B cell (primary cell): Measurements from ENCODE around the gene LMO7. TPM values are rescaled to one million over a fixed set of nuclear protein-coding genes. Genes with fewer than 3 reads are reported as not detected.

Experiments used
- ATAC-seq: fragments of 200-7000 bp; cut with Tn5 transposase; one replicate; pipeline ENCODE4 v1.10.0; 2021; ENCODE audit warnings: low read depth, mild to moderate bottlenecking, moderate number of reproducible peaks, moderate library complexity
- CTCF ChIA-PET: fragments of 350-600 bp; sonication (Branson Sonifier 250); formaldehyde crosslinking; loops from one replicate; lab custom pipeline; 2021; ENCODE audit warnings: antibody characterized with exemption, inconsistent platforms; lab: Charles Lee
- POLR2A ChIA-PET: fragments of 350-600 bp; sonication (Branson Sonifier 250); formaldehyde crosslinking; loops from one replicate; lab custom pipeline; 2021; ENCODE audit warnings: antibody characterized with exemption; lab: Charles Lee
- DNase-seq: peaks from one replicate; pipeline ENCODE4 v3.0.0; 2013
- H2AFZ ChIP-seq: 2 replicates; pipeline ENCODE4 v1.6.1; 2012; ENCODE audit warnings: mild to moderate bottlenecking, low read depth, low read length; ENCODE audit not compliant: insufficient read depth, poor library complexity, severe bottlenecking
- H3K27ac ChIP-seq, 2 donors: 1 replicate in 1 of 2; 2 replicates in 1 of 2; pipeline ENCODE4 v1.5.1; 2012 to 2013; ENCODE audit warnings: low read length in 2 of 2, mild to moderate bottlenecking in 2 of 2, moderate library complexity in 1 of 2
- H3K27me3 ChIP-seq, 4 experiments: fragments of 200-600 bp in 1 of 4; sonication (generic) in 1 of 4; replicated peaks in 1 of 4; 1 replicate in 2 of 4; 2 replicates in 2 of 4; pipeline versions ENCODE4 v1.6.1 to v1.7.0; 2013 to 2016; ENCODE audit warnings: low read length in 3 of 4, mild to moderate bottlenecking in 2 of 4, mixed read lengths in 1 of 4, moderate library complexity in 1 of 4; ENCODE audit not compliant: insufficient read depth in 4 of 4, control insufficient read depth in 3 of 4; ENCODE audit errors: control extremely low read depth in 1 of 4
- H3K36me3 ChIP-seq, 2 experiments: replicated peaks in 1 of 2; 1 replicate in 1 of 2; 2 replicates in 1 of 2; pipeline versions ENCODE4 v1.6.1 to v1.7.1; 2013; ENCODE audit warnings: low read length in 1 of 2; ENCODE audit not compliant: insufficient read depth in 2 of 2, control insufficient read depth in 1 of 2; ENCODE audit errors: control extremely low read depth in 1 of 2, extremely low read depth in 1 of 2
- H3K4me1 ChIP-seq, 2 donors: fragments of 200-600 bp in 1 of 2; sonication (generic) in 1 of 2; 1 replicate in 1 of 2; 2 replicates in 1 of 2; pipeline versions ENCODE4 v1.5.1 to v1.6.1; 2013 to 2017; ENCODE audit warnings: low read length in 2 of 2; ENCODE audit not compliant: control insufficient read depth in 2 of 2, insufficient read depth in 2 of 2
- H3K4me2 ChIP-seq: replicated peaks from 2 replicates; pipeline ENCODE3; 2012; ENCODE audit warnings: mild to moderate bottlenecking, low read depth, low read length; ENCODE audit not compliant: poor library complexity, severe bottlenecking
- H3K4me3 ChIP-seq, 5 experiments: fragments of 200-600 bp in 1 of 5; sonication (generic) in 1 of 5; 1 replicate in 3 of 5; 2 replicates in 2 of 5; pipeline versions ENCODE4 v1.5.1 to v1.7.0; 2011 to 2016; ENCODE audit warnings: low read length in 4 of 5, mild to moderate bottlenecking in 4 of 5, low read depth in 2 of 5, control low read depth in 1 of 5, moderate library complexity in 1 of 5; ENCODE audit not compliant: insufficient read depth in 1 of 5; ENCODE audit errors: control extremely low read depth in 1 of 5, extremely low read depth in 1 of 5
- H3K79me2 ChIP-seq: fragments of 200-600 bp; sonication (generic); one replicate; pipeline ENCODE4 v1.6.0; 2016; ENCODE audit warnings: low read length; ENCODE audit not compliant: control insufficient read depth, insufficient read depth
- H3K9ac ChIP-seq: fragments of 200-600 bp; sonication (generic); 2 replicates; pipeline ENCODE4 v1.6.1; 2017; ENCODE audit warnings: mild to moderate bottlenecking, low read length, moderate library complexity
- H3K9me3 ChIP-seq, 3 donors: one replicate each; pipeline versions ENCODE4 v1.6.1 to v1.7.1; 2013; ENCODE audit warnings: low read length in 2 of 3; ENCODE audit not compliant: control insufficient read depth in 2 of 3, insufficient read depth in 1 of 3; ENCODE audit errors: control extremely low read depth in 1 of 3
- H4K20me1 ChIP-seq: 2 replicates; pipeline ENCODE4 v1.6.0; 2012; ENCODE audit warnings: mild to moderate bottlenecking, low read length; ENCODE audit not compliant: insufficient read depth, control insufficient read depth, poor library complexity, severe bottlenecking
- H3K27ac Mint-ChIP-seq: one replicate; pipeline ENCODE4 v1.8.0; 2021; ENCODE audit warnings: mixed read lengths
- H3K27me3 Mint-ChIP-seq: one replicate; pipeline ENCODE4 v1.8.0; 2021; ENCODE audit warnings: mixed read lengths
- H3K4me1 Mint-ChIP-seq: one replicate; pipeline ENCODE4 v1.8.0; 2021; ENCODE audit warnings: mixed read lengths
- H3K4me3 Mint-ChIP-seq: one replicate; pipeline ENCODE4 v1.8.0; 2021; ENCODE audit warnings: mixed read lengths
- H3K9me3 Mint-ChIP-seq: one replicate; pipeline ENCODE4 v1.8.0; 2022; ENCODE audit warnings: mixed read lengths; ENCODE audit not compliant: insufficient read depth
- CTCF ChIP-seq: fragments of 200-600 bp; IDR thresholded peaks from one replicate; pipeline ENCODE4 v1.8.0; 2022; ENCODE audit warnings: antibody characterized with exemption, mild to moderate bottlenecking
- EZH2 ChIP-seq: IDR thresholded peaks from 2 replicates; pipeline ENCODE4 v1.6.1; 2012; ENCODE audit warnings: borderline replicate concordance, low read depth, mild to moderate bottlenecking, moderate library complexity, low read length; ENCODE audit not compliant: insufficient read depth, poor library complexity, severe bottlenecking
- WGBS: methylation state at CpG from one replicate; pipeline ENCODE4 v1.1.5; 2013; ENCODE audit warnings: missing lambda C conversion rate; ENCODE audit not compliant: insufficient coverage; 5-methylcytosine and 5-hydroxymethylcytosine counted together
- intact Hi-C: fragments of 100-400 bp; cut with micrococcal nuclease; formaldehyde crosslinking; loops from one replicate; pipeline ENCODE4 v1.10.0; 2022
- polyA plus RNA-seq: library from polyadenylated mRNA; depleted of rRNA; stranded (reverse); fragments of >200 nt; gene quantifications from 2 replicates; pipeline ENCODE4 v1.2.3, GENCODE V29; 2012
- total RNA-seq, 2 donors: library from RNA; stranded (reverse); fragments of 120-200 nt in 1 of 2; gene quantifications; 1 replicate in 1 of 2; 2 replicates in 1 of 2; pipeline versions ENCODE4 v1.2.3 to v1.2.4, GENCODE V29; 2013 to 2022

LMO7 gene
- total and polyA plus RNA-seq, 2 donors (not counting 1 experiment from before 2014, with no cell fraction given), result 7.8 to 17.4 TPM

GRCh38 chr13:75666646-75667351, 30.7 kb downstream of the LMO7 start:
- H3K9ac ChIP-seq, result no peak overlapping the region
- POLR2A ChIA-PET, result no interaction called here
- no peaks in the 10 kb centered on the region for H3K36me3 ChIP-seq
- Mint-ChIP-seq H3K4me1 (no peaks in the 10 kb centered on the region), H3K27ac (no peak overlapping the region), H3K27me3 (no peaks in the 10 kb centered on the region), H3K4me3 (no peak overlapping the region), H3K9me3 (peaks cover 3% of the 10 kb centered on the region)
- no peaks in the 10 kb centered on the region for H4K20me1 ChIP-seq
- H3K4me2 ChIP-seq, result no peak overlapping the region
- 100% methylated on average over 1 of the region's 1 CpG for WGBS
- no peaks in the 10 kb centered on the region for H3K9me3 ChIP-seq
- H3K27ac ChIP-seq, result no peak overlapping the region
- H3K79me2 ChIP-seq, result no peaks in the 10 kb centered on the region
- H2AFZ ChIP-seq, result no peak overlapping the region
- intact Hi-C loops, result no loop called here
- no peaks in the 10 kb centered on the region for H3K4me1 ChIP-seq
- no peak for DNase-seq
- TF ChIP-seq EZH2 (no peak), CTCF (no peak)
- no peak for ATAC-seq
- CTCF ChIA-PET, result interaction anchor here (0.6 to 3.0 kb wide), 3 partner anchors 29 to 1237 kb away, joined by 3 to 9 read pairs (median 4); no protein-coding TSS in a partner anchor
- H3K27me3 ChIP-seq, result no peaks in the 10 kb centered on the region
- H3K4me3 ChIP-seq, result no peak overlapping the region

GRCh38 chr13:75669706-75670105, 33.6 kb downstream of the LMO7 start:
- Mint-ChIP-seq H3K9me3 (no peaks in the 10 kb centered on the region), H3K27ac (no peak overlapping the region), H3K4me1 (no peaks in the 10 kb centered on the region), H3K4me3 (no peak overlapping the region), H3K27me3 (no peaks in the 10 kb centered on the region)
- ATAC-seq, result no peak
- H3K27me3 ChIP-seq, result no peaks in the 10 kb centered on the region
- H2AFZ ChIP-seq, result no peak overlapping the region
- ChIA-PET POLR2A (no interaction called here), CTCF (no interaction called here)
- no peaks in the 10 kb centered on the region for H3K79me2 ChIP-seq
- no peaks in the 10 kb centered on the region for H3K36me3 ChIP-seq
- no peak for DNase-seq
- H3K27ac ChIP-seq, result no peak overlapping the region
- intact Hi-C loops, result no loop called here
- H4K20me1 ChIP-seq, result no peaks in the 10 kb centered on the region
- no peak overlapping the region for H3K4me3 ChIP-seq
- TF ChIP-seq EZH2, result no peak
- no peak for TF ChIP-seq CTCF
- no peaks in the 10 kb centered on the region for H3K4me1 ChIP-seq
- H3K9me3 ChIP-seq, result no peaks in the 10 kb centered on the region
- H3K9ac ChIP-seq, result no peak overlapping the region
- no peak overlapping the region for H3K4me2 ChIP-seq
